Measurements from ENCODE around the gene FAM180A.
"Not testable (repeated sequence)": the region's sequence is repeated elsewhere in the genome, so short reads cannot be mapped to it uniquely, and the experiment has no call there.

FAM180A gene

DNA sequence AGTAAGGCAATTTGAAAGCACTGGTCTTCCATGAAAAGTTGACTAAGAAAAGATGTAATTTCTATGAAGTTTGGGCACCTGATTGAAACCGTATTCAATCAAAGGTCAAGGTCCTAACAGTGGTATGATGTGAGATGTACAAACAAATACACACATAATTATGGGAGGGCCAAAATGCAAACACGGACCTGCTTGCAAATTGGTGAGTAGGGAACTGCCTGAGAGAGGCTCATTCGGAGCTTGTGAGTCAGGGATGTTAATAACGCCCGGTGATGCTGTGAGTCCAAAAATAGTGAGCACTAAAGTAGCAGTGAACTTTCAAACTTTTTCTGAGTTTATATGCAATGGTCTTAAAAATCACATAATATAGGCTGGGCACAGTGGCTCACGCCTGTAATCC is 34.2 kb upstream of the FAM180A start:
- no peaks in the 10 kb centered on the region for H3K27me3 ChIP-seq (ENCODE audit: insufficient read depth, low read length)
- no peak overlapping the region for H2AFZ ChIP-seq (ENCODE audit: low read depth, low read length)
- H3K36me3 ChIP-seq (ENCODE audit: insufficient read depth, low read length) = no peaks in the 10 kb centered on the region
- H3K4me1 ChIP-seq (ENCODE audit: insufficient read depth, low read length) = no peaks in the 10 kb centered on the region
- no peak overlapping the region for H3K4me3 ChIP-seq (ENCODE audit: low read length)
- H3K9me3 ChIP-seq (ENCODE audit: low read length) = no peaks in the 10 kb centered on the region

DNA sequence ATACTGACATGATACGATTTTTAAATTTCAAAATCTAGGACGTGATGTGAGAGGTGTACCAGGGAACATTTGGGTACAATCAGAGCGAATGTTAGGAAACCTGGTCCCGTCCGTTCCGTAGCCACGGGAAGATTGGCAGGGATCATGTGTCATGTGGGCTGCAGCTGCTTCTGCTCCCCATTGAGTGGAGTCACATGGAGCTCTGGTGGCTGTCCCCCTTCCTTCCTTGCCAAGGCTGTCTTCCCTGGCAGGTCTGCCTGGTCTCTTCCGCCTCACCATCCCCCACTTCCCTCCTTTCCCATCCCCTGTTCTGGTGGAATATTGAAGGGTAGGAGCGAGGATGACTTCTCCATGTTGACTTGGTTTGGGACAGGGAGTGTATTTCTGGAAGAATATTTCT is 33.8 kb upstream of the FAM180A start:
- Histone ChIP-seq H3K27me3 (ENCODE audit: insufficient read depth, low read length) (no peaks in the 10 kb centered on the region), H3K4me1 (ENCODE audit: insufficient read depth, low read length) (no peaks in the 10 kb centered on the region), H2AFZ (ENCODE audit: low read depth, low read length) (no peak overlapping the region), H3K9me3 (ENCODE audit: low read length) (no peaks in the 10 kb centered on the region), H3K36me3 (ENCODE audit: insufficient read depth, low read length) (no peaks in the 10 kb centered on the region), H3K4me3 (ENCODE audit: low read length) (no peak overlapping the region)

DNA sequence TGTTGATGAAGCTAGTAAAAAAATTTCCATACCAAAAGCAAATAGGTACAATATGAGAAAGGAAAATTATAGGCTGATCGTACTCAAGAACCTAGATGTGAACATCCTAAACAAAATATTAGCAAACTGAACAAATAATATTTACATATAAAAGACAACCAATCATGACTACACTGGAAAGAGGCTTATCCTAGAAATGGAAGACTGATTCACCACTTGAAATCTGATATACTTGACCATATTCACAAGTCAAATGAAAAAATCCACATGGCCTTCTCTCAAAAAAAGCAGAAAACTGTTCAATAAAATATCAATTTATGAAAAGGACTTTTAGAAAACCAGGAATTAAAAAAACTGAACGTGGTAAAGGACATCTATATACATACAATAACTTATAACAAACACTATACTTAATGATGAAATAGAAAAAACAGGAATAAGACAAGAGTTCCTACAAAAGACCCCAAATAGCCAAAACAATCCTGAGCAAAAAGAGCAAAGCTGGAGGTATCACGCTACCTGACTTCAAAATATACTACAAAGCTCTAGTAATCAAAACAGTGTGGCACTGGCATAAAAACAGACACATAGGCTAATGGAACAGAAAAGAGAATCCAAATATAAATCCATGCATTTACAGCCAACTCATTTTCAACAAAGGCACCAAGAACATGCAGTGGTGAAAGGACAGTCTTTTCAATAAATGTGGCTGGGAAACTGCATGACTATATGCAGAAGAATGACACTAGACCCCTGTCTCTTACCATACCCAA is 29.2 kb upstream of the FAM180A start:
- Histone ChIP-seq H3K27me3 (ENCODE audit: insufficient read depth, low read length) (no peaks in the 10 kb centered on the region), H3K36me3 (ENCODE audit: insufficient read depth, low read length) (no peaks in the 10 kb centered on the region), H2AFZ (ENCODE audit: low read depth, low read length) (no peak overlapping the region), H3K4me3 (ENCODE audit: low read length) (no peak overlapping the region), H3K9me3 (ENCODE audit: low read length) (no peaks in the 10 kb centered on the region), H3K4me1 (ENCODE audit: insufficient read depth, low read length) (peaks cover 5% of the 10 kb centered on the region)

DNA sequence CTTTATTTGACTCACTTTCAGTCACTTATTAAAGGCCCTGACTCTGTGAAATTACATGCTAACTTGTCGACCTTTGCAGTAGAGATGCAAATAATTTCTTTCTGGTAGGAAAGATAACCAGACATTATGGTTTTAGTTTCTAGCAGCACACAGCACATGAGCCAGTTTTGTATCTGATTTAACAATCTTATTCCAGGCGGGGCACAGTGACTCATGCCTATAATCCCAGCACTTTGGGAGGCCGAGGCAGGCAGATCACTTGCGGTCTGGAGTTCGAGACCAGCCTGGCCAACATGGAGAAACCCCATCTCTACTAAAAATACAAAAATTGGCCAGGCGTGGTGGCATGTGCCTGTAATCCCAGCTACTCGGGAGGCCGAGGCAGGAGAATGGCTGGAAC is 27.3 kb upstream of the FAM180A start:
- not testable (repeated sequence) for H3K36me3 ChIP-seq (ENCODE audit: insufficient read depth, low read length); H3K4me3 ChIP-seq (ENCODE audit: low read length); H3K27me3 ChIP-seq (ENCODE audit: insufficient read depth, low read length); H2AFZ ChIP-seq (ENCODE audit: low read depth, low read length); H3K4me1 ChIP-seq (ENCODE audit: insufficient read depth, low read length); H3K9me3 ChIP-seq (ENCODE audit: low read length)

DNA sequence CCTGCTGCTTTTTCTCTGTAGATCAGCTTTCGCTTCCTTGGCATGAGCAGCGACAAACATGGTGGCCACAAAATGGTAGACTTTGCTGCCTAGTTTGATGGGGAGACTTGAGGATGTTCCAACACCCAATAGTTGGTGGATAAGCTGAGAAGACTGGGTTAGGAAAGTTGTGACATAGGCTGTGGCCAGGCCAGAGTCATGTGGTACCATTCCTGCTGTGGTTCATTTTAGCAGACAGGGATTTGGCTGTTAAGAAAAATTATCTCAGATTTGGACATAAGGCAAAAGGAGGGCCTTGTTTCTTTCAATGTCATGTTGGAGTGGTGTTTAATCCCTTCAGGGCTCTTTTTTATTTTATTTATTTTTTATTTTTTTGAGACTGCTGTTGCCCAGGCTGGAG is 26.6 kb upstream of the FAM180A start:
- Histone ChIP-seq H3K27me3 (ENCODE audit: insufficient read depth, low read length) (no peaks in the 10 kb centered on the region), H3K4me1 (ENCODE audit: insufficient read depth, low read length) (peaks cover 5% of the 10 kb centered on the region), H3K9me3 (ENCODE audit: low read length) (no peaks in the 10 kb centered on the region)

DNA sequence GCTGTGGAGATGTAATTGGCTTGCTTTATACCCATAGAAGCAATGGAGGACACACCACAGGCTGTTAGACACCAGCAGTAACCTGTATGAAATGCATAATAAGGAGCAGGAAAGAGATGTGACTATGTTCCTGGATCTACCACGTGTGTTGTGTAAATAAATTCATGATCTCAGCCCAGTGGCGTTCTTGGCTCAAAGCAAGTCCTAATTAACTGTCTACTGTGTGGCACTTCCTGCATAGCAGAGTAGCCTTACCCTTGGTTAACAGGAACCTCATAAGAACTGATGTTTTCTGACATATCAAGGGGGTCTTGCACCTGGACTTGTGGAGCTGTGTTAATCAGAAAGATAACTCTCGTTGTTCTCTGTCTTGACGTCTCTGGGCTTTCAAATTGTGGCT is 25.7 kb upstream of the FAM180A start:
- H3K4me3 ChIP-seq (ENCODE audit: low read length) = no peak overlapping the region

More for the DNA sequence above, 26.6 kb upstream of the FAM180A start:
- Histone ChIP-seq H3K36me3 (ENCODE audit: insufficient read depth, low read length) (no peaks in the 10 kb centered on the region), H3K4me3 (ENCODE audit: low read length) (no peak overlapping the region), H2AFZ (ENCODE audit: low read depth, low read length) (no peak overlapping the region)

DNA sequence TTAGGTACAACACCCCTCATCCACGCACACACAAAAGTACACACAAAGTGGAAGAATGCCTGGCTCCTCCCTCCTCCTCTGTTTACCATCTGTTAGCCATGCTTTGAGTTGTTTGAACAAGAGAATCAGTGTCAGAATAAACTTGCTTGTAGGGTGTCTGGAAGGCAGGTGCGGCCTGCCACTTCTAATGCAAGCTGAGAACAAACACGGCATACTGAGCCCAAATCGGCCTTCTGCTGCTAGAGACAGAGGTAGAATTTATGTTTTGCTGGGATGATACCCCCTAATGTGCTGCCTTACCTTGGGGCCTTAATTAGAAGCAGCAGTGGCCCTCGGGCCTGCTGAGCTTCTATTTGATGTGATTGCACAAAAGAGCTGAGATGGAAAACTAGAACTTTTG is 24.9 kb upstream of the FAM180A start:
- Histone ChIP-seq H2AFZ (ENCODE audit: low read depth, low read length) (no peak overlapping the region), H3K4me3 (ENCODE audit: low read length) (no peak overlapping the region), H3K9me3 (ENCODE audit: low read length) (no peaks in the 10 kb centered on the region), H3K4me1 (ENCODE audit: insufficient read depth, low read length) (peaks cover 5% of the 10 kb centered on the region), H3K27me3 (ENCODE audit: insufficient read depth, low read length) (no peaks in the 10 kb centered on the region), H3K36me3 (ENCODE audit: insufficient read depth, low read length) (no peaks in the 10 kb centered on the region)

More for the DNA sequence above, 25.7 kb upstream of the FAM180A start:
- Histone ChIP-seq H3K27me3 (ENCODE audit: insufficient read depth, low read length) (no peaks in the 10 kb centered on the region), H2AFZ (ENCODE audit: low read depth, low read length) (no peak overlapping the region), H3K36me3 (ENCODE audit: insufficient read depth, low read length) (no peaks in the 10 kb centered on the region), H3K9me3 (ENCODE audit: low read length) (no peaks in the 10 kb centered on the region), H3K4me1 (ENCODE audit: insufficient read depth, low read length) (peaks cover 5% of the 10 kb centered on the region)

DNA sequence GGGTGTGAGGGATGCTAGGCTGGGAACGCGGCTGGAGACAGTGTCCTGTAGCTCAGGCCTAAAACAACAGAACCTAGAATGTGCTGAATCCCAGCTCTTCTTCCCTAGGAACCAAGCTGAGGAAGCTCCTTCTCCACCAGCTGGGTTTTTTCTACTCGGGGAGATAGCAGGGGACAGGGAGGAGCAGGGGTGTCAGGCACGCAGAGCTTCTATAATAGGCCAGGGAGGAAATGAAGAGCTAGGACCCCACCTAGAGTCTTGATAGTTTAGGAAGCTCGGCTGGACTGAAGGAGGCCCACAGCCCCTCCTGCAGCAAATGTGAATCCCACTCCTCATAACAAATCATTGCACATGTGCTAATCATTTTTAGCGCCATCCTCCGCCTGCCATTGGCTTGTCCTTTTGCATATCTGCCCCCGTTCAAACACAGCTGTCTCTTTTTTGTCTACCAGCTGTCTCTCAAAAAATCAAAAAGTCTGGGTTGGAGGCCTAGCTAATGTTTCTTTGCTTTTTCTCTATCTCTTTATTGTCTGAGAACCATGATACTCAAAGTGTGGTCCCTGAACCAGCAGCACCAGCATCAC is 24.1 kb upstream of the FAM180A start:
- Histone ChIP-seq H3K36me3 (ENCODE audit: insufficient read depth, low read length) (no peaks in the 10 kb centered on the region), H3K4me3 (ENCODE audit: low read length) (no peak overlapping the region), H2AFZ (ENCODE audit: low read depth, low read length) (no peak overlapping the region), H3K9me3 (ENCODE audit: low read length) (no peaks in the 10 kb centered on the region), H3K27me3 (ENCODE audit: insufficient read depth, low read length) (peaks cover 3% of the 10 kb centered on the region), H3K4me1 (ENCODE audit: insufficient read depth, low read length) (peaks cover 5% of the 10 kb centered on the region)

DNA sequence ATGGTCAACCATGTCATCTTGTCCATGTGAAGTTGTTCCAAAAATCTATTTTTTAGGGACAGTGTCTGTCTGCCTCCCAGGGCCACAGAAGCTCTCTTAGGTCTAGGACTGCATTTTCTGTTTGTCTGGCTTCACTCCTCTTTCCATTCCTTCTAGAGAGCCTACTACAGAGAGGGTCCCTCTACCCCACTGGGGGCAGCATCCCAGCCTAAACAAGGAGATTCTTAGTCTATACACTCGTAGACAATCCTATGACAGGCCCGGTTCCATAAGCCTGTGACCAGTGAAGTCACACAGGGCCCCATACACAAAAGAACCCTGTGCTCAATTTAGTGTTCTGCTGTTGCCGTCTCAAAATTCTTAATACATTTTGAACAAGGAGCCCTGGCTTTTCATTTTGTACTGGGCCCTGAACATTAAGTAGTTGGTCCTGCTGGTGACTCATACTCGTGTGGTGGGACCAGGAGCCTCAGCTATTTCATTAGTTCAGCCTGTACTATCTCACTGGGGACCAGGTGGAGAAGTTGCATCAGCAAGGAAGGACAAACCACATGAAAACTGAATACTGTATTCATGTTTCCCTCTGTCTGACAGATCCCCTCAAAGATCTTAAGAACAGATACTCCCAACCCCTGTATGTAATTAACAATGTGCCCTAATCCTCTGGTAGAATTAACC is 23.5 kb upstream of the FAM180A start:
- Histone ChIP-seq H3K4me3 (ENCODE audit: low read length) (no peak overlapping the region), H3K36me3 (ENCODE audit: insufficient read depth, low read length) (no peaks in the 10 kb centered on the region), H3K9me3 (ENCODE audit: low read length) (no peaks in the 10 kb centered on the region)

DNA sequence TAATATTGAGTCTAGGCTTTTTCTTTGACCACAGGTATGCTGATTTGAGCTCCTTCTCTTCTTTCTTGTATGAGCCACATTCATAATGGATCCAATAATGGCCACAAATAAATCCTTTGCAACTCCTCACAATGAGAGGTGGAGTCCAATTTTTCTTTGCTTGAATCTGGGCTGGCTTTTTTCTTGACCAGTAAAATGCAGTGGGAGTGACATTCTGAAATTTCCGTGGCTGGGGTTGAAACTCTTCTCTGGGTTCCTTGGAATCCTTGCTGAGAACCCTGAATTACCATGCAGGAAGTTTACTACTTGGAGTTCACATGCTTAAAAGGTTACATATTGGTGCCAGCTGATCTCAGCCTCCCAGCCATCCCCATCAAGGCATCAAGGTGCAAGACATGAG is 22.4 kb upstream of the FAM180A start:
- Histone ChIP-seq H3K27me3 (ENCODE audit: insufficient read depth, low read length) (peaks cover 3% of the 10 kb centered on the region), H2AFZ (ENCODE audit: low read depth, low read length) (no peak overlapping the region), H3K9me3 (ENCODE audit: low read length) (no peaks in the 10 kb centered on the region), H3K36me3 (ENCODE audit: insufficient read depth, low read length) (no peaks in the 10 kb centered on the region), H3K4me1 (ENCODE audit: insufficient read depth, low read length) (peaks cover 5% of the 10 kb centered on the region), H3K4me3 (ENCODE audit: low read length) (no peak overlapping the region)

More for the DNA sequence above, 23.5 kb upstream of the FAM180A start:
- peaks cover 5% of the 10 kb centered on the region for H3K4me1 ChIP-seq (ENCODE audit: insufficient read depth, low read length)
- H2AFZ ChIP-seq (ENCODE audit: low read depth, low read length) = no peak overlapping the region
- peaks cover 3% of the 10 kb centered on the region for H3K27me3 ChIP-seq (ENCODE audit: insufficient read depth, low read length)

DNA sequence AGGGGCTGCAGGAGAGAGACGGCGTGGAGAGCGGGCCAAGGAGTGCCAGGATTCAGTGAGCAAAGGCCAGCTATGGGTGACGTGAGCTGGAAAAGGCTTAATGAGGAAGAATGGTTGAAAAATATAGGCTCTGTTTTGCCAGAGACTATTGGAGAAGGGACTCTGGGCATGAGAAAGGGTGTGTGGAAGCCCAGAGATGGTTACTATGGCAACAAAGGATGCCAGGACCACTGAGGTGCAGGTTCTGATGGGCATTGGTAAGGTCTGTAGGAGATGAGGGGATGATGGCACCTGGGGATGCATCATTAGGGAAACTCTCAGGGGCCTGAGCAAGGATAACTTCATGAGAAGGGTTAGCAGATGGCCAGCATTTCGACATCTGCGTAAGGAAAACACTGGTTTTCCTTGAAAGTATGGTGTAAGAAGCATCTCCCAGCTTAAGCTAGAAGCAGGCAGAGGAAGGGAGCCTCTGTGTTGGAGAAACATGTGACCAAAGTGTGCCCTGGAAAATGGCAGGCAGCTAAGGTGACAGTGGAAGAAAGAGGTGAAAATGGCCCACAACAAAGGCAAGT is 21.6 kb upstream of the FAM180A start:
- no peaks in the 10 kb centered on the region for H3K9me3 ChIP-seq (ENCODE audit: low read length)
- H3K36me3 ChIP-seq (ENCODE audit: insufficient read depth, low read length) = no peaks in the 10 kb centered on the region
- H2AFZ ChIP-seq (ENCODE audit: low read depth, low read length) = no peak overlapping the region
- peaks cover 5% of the 10 kb centered on the region for H3K4me1 ChIP-seq (ENCODE audit: insufficient read depth, low read length)
- no peak overlapping the region for H3K4me3 ChIP-seq (ENCODE audit: low read length)
- H3K27me3 ChIP-seq (ENCODE audit: insufficient read depth, low read length) = peaks cover 3% of the 10 kb centered on the region

DNA sequence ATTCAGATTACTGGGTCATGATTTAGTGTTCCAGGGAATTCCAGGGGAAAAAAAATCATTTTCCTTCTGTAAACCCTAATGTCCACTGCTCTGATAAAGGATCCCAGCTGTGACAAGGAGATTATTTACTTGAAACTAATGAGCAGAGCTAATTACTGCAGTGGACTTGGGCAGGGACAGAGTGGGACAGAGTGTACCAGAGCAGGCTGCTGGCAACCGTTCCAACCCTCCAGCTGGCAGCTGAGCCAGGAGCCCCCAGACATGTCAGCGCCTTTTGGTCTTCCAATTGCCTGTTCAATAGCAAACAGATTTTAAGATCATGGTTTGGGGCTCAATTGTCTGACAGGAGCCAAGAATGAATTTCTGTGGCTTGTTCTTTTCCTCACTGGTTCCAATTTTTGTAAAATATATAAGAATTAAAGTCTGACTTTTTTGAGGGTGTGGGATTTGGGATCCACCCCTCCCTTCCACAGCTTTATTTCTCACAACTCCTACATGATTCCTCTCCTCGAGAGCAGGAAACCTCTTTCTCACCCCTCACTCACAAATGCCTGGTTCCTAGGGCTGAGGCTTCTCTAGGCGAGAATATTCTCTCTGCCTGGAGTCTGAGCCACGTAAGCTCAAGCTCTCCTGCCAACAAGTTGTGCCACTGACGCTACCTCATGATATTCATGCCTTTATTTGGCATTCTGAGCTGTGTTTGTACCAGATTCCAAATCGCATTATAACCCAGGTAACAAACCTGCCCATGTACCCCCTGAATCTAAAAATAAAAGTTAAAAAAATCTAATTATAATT is 20.6 kb upstream of the FAM180A start:
- peaks cover 3% of the 10 kb centered on the region for H3K27me3 ChIP-seq (ENCODE audit: insufficient read depth, low read length)
- no peaks in the 10 kb centered on the region for H3K36me3 ChIP-seq (ENCODE audit: insufficient read depth, low read length)
- H3K4me3 ChIP-seq (ENCODE audit: low read length) = no peak overlapping the region
- H3K4me1 ChIP-seq (ENCODE audit: insufficient read depth, low read length) = peaks cover 5% of the 10 kb centered on the region
- no peak overlapping the region for H2AFZ ChIP-seq (ENCODE audit: low read depth, low read length)
- H3K9me3 ChIP-seq (ENCODE audit: low read length) = no peaks in the 10 kb centered on the region

Data from neuron (in vitro differentiated cells).